NOMO-1 treated with dmso at 0.1 percent for 144 hours (cell line): ENCODE data around the gene TMEM54.
"Not testable (repeated sequence)": the region's sequence is repeated elsewhere in the genome, so short reads cannot be mapped to it uniquely, and the experiment has no call there.

Experiments
- DNase-seq: peaks from one replicate; lab custom pipeline; 2025; ENCODE audit not compliant: unreplicated experiment; lab: John Stamatoyannopoulos, UW

Gene TMEM54

DNA sequence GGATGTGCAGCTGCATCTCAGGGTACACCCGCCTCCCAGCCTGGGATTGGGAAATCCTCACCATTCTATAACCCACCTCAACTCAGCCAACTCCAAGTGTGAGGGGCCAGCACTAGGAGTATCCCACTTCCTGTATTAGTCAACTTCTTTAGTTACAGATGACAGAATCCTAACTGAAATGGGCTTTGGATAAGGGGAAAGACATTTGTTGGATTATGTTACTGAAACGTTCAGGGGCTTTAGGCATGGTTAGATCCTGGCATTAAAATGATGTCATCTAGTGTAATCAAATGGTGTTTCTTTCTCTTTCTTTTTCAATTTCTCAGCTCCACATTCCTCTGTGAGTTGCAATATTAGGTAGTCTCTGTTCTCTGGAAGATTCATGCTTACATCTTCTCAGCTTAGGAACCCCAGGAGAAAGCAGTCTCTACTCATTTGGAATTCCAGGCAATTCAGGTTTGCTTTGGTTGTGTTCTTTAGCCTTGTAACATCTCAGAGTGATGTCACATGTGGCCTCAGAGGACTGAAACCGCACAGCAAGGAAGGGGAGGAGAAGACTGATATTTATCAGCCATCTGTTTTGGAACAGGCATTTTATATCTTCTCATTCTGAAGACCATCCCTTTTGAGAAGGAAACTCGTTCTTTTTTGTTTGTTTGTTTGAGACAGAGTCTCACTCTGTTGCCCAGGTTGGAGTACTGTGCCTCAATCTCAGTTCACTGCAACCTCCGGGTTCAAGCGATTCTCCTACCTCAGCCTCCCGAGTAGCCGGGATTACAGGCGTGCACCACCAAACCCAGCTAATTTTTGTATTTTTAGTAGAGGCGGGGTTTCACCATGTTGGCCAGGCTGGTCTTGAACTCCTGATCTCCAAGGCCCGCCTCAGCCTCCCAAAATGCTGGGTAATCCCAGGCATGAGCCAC is 18.9 kb upstream of the TMEM54 start:
- no peak for DNase-seq

DNA sequence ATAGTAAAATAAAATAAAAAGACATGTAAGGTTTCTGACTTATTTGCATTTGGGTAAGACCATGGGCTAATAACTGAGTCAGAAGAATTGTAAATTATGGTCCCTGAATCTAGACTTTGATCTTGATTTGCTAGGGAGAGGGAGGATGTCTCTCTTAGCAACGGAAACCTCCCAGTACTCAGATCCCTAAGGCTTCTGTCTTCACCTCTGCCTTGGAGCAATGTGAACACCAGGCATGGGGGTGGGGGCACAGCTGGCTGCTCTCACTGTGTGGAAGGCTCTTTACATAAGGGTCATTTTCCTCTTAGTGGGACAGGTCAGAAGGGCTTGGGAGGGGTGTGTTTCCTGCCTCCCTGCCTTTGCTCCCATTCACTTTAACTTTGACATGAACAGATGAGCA is 17.0 kb upstream of the TMEM54 start:
- DNase-seq: no peak

DNA sequence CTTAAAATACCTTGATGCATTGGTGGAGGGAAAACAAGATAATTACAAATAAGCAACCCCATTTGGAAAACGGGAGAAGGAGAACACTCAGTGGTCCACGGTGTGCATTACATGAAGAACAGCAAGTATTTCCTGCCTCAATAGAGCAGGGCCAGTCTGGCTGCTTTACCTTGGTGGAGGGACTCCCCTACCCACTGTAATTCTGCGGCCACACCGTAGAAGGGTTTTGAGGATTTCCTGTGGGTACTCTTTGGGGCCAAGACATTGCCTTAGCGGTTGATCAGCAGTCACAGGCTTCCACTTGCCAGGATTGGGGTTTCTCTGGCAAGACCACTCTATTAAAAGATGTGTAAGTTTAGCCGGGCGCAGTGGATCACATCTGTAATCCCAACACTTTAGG is 16.3 kb upstream of the TMEM54 start:
- DNase-seq: no peak

DNA sequence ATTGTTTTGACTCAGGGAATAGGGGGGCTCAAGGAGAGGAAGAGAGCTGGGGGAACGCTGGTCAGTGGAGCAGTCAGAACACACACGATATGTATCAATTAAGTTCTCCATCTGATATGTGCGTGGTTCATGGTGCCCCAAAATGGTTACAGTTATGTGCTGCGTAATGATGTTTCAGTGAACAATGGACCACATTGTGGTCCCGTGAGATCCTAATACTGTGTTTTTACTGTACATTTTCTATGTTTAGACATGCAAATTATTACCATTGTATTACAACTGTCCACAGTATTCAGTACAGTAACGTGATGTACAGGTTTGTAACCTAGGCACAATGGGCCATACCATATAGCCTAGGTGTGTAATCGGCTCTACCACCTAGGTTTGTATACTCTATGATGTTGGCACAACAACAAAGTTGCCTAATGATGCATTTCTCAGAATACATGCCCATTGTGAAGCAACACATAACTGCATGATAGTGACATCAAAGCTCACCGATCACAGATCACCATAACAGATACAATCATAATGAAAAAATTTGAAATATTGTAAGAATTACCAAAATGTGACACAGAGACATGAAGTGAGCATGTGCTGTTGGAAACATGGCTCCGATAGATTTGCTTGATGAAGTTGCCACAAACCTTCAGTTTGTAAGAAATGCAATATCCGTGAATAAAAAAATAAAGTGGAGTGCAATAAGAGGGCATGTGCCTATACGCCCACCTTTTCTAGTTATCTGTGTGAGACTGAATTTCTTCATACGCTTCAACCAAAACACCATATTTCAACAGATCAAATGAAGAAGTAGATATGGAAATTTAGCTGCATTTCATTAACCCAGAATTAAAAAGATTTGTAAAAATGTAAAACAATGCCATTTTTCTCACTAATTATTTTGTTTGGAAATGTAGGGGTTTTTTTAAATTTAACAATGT is 14.8 kb upstream of the TMEM54 start:
- DNase-seq: no peak

DNA sequence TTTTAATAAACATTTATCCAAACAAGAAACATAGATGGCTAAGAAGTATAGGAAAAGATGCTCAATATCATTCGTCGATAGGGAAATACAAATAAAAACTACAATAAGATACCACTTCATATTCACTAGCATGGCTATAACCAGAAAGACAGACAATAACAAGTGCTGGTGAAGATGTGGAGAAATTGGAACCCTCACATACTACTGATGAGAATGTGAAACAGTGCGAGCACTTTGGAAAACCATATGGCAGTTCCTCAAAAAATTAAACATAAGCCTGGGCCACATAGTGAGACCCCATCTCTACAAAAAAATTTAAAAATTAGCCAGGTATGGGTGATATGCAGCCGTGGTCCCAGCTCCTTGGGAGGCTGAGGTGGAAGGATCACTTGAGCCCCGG is 9.1 kb upstream of the TMEM54 start:
- DNase-seq: no peak

DNA sequence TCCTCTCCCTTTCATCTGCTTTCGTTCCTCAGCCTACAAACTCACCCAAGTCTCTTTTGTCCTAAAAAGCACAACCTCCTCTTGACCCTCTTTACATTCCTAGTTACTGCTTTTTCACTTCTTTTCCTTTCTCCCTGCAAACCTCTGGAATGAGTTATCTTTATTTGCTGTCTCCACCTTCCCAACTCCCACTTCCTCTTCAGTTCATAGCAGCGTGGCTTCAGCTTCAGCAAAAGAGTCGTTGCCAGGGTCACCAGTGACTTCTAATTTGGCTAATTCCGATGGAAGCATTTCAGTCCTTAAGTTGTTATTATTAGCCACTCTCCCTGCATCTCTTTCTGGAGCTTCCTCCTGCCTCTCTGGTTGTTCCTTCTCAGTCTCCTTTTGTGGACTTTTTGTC is 6.2 kb upstream of the TMEM54 start:
- no peak for DNase-seq

DNA sequence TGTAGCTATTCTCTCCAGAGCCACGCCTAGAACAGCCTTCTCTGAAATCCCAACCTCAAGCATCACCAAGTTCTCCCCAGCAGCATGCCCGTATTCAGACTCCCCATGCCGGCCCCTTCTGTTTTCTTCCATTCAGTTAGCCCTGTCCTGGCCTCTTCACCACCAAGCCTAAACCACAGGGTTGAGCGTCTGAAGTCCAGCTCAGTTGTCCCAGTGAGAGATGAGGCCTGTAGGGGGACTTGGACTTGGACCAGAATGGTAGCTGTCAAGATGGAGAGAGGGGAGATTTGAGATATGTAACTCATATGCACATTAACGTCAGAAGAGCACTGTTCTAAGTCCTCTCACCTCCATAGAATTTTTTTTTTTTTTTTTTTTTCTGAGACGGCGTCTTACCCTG is 5.5 kb upstream of the TMEM54 start:
- no peak for DNase-seq

DNA sequence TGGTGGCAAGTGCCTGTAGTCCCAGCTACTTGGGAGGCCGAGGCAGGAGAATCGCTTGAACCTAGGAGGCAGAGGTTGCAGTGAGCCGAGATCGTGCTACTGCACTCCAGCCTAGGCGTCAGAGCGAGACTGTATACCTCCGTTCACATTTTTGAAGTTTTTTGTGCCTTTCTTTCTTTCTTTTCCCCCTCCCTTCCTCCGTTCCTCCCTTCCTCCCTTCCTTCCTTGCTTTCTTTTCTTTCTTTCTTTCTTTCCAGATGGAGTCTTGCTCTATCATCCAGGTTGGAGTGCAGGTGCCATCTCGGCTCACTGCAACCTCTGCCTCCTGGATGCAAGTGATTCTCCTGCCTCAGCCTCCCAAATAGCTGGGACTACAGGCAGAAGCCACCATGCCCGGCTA is 4.4 kb upstream of the TMEM54 start:
- not testable (repeated sequence) for DNase-seq

DNA sequence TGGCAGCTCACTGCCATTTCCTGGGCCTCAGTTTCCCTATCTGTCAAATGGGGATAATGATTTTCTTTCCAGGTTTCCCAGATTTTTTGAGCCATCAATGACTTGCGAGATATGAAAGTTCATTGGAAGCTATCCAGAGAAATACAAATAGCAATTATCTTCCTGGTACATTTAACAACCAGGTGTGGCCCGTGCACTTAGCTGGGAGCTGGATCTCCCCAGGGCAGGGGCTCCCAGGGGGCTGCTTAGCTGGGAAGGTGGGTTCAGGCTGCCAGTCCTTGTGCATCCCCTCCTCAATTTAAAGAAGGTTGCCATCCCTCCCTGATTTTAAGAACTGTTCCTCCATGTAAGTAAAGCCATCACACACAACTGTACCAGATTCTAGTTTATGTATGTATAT is 3.6 kb upstream of the TMEM54 start:
- DNase-seq: no peak

DNA sequence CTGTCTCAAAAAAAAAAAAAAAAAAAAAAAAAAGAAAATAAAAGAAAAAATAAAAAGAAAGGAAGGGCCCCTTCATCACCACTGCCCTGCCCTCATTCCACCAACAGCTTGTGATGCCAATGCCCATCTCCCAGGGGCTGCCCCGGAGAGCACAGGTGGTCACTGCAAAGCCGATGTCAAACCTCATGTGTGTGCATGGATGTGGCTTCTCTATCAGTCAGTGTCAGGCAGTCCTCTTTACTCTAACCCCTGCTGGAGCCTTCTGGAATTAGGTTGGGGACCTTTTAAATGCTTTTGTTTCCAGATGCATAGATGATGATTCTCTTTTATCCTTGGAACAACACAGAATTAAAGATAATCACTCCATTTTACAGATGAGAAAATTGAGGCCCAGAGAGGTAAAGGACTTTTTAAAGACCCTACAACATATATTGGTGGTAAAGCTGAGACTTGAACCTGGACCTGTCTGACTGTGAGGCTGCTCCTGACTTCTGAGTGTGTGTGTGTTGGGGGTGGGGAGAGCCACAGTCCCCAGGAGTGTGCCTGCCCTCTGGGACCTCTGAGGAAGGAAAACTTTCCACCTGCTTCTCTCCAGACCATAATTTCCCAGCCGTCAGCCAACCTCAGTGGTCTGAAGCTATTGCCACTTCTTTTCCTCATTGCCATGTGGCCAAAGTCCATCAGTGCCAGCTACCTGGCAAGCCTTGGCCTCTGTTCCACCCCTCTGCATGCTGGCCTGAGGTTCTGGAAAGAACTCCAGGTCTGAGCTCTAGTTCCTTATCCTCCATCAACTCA is 3.0 kb upstream of the TMEM54 start:
- no peak for DNase-seq

DNA sequence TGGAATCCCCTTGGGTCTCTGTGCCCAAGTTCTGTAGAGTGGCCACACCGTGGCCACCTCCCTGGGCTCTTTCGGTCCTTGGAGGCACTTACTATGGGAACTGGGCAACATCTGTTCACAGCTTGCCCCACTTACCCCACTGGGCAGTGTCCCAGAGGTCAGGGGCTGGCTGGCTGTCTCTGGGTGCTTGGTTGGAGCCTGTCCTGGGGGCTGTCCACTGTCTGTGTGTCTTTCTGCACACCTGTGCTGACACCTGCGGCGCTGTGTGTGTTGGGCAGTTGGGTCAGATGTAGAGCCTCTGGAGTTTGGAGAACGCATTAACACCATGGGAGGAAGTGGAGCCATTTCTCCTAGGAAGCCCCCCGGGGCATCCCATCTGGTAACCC is 1.3 kb upstream of the TMEM54 start:
- no peak for DNase-seq

DNA sequence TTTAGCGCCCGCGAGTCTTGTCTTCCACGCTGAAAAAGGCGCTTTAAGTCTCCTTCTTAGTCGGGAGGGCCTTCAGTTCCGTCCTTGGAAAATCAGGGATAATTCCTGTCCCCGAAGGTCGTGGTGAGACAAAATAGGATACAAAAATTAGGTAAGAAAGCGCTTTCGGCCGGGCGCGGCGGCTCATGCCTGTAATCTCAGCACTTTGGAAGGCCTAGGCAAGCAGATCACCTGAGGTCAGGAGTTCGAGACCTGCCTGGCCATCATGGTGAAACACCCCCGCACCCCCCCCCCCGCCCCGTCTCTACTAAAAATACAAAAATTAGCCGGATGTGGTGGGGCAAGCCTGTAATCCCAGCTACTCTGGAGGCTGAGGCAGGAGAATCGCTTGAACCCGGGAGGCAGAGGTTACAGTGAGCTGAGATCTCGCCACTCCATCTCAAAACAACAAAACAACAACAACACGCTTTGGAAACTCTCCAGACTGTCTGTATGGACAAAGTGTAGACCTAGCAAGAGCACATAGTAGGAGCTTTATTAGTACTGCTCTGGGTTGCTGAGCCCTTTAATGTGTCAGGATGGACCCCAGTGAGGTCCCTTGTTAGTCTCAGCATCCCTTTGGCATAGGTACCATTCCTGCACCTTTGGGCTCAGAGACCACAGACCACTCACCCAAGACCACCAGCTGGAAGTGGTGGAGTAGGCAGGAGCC is 790 bp upstream of the TMEM54 start:
- DNase-seq: no peak

DNA sequence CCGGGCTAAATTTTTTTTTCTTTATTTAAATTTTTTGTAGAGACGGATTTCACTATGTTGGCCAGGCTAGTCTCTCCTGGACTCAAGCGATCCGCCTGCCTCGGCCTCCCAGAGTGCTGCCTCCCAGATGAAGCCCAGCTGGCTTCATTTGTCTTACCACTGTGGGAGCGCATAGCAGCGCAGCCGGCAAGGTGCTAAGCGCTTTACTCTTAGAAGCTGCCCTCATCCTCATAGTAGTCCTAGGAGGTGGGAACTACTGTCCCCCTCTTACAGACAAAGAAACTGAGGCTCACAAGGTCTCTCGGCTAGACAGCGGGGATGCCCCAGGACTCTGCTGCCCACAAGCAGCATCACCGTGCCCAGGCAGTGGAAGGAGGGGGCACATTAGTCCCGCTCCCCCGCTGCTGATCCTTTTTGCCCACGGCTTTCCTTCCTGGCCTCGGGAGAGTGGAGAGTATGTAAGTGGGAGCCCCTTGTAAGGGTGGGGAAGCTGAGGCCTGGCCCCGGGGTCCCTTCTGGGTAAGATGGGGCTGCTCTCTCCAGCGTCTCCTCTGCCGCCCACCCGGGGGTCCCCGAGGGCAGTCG is 726 bp downstream of the TMEM54 start:
- DNase-seq: no peak

DNA sequence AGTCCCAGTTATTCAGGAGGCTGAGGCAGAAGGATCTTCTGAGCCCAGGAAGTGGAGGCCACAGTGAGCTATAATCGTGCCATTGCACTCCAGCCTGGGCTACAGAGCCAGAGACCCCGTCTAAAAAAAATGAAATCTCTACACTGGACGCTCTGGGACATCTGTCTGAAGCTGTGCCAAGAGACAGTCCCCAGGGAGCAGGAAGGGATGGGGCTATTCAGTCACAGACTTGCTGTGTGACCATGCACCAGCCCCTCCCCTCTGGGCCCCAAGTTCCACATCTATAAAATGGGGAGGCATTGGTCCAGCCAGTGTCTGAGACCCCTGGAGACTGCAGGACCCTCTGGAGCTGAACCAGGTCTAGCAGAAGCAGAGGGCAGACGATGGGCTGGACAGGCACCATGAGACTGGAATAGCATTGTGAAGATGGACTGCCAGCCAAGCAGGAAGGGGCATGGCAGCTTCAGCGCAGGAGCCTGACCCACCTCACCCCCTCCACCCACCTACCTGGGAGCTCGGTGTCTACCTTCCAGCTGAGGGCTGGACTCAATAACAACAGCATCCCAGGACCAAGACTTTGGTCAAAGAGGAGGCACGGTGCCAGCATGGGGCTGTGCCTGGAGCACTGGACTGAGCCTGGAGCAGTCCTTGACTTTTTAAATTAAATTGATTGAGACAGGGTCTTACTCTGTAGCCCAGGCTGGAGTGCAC is 1.4 kb downstream of the TMEM54 start:
- no peak for DNase-seq

DNA sequence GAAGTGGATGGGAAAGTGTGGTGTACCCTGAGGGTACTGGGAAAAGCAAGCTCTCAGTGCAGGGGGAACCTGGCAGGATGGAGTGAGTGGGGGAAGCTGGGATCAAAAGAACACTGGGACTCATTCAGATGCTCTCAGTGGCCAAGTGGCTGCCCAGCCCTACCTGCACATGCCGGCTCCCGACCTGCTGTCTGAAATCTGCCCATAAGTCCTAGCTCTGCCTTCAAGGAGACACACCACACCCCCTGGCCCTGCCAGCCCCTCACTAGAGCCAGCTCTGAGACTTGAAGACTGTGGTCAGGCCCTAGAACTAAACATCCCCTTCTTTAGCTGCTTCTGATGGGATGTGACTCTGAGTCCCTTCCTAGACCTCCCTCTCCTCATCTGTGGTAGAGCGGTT is 2.2 kb downstream of the TMEM54 start:
- DNase-seq: no peak

DNA sequence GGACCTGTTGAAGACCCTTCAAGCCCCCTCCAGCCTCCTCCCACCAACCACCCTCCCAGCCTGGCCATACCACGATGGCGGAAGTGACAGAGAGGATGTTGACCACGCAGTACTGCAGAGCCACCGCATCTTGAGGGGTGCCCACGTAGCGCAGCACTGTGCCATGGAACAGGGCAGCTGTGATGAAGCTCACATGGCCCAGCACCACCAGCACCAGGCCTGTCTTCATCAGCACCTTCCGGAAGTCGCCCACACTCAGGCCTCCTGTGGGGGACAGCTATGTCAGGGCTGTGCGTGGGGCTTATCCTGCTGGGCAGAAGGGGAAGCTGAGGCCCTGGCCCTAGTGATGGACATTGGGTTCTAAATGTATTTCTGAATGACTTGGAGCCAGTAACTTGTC is 3.1 kb downstream of the TMEM54 start:
- DNase-seq: no peak

DNA sequence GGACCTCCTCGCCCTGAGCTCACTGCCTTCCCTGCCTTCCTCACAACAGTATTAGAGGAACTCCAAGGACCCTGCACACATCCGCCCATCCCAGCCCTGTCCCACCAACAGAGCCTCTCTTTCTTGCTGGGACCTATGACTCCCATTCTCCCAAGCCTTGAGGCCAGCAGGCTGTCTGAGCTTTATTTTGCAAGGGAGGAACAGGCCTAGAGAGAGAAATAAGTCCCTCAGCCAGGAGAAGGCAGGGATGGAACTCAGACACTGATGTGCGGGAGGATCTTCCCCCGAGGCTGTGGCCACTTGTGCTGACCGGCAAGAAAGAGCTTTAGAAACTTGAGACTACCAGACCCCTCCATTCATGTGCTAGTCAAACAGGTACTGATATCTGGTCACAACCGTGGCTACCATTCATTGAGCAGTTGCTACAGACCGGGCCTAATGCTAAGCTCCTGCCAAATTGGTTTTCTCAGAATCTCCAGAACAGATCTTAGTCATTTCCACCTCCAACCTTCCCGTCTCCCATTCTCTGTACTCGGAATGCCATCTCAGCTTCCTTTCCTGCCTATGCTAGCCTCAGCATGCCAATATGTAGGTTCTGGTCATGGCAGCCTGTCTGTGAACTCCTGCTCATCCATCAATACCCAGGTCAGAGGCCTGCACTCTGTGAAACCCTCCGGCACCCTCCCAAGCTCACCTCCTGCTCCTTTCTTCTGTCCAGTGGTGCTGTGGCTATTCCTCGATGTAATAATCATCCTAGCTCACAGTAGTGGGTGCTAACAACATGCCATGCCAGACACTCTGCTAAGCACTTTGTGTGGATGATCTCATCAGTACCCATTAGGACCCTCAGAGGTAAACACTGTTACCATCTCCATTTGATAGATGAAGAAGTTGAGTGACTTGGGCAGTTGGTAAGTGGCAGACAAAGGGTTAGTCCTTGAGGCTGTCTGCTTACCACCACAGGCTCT is 3.8 kb downstream of the TMEM54 start:
- DNase-seq: no peak

DNA sequence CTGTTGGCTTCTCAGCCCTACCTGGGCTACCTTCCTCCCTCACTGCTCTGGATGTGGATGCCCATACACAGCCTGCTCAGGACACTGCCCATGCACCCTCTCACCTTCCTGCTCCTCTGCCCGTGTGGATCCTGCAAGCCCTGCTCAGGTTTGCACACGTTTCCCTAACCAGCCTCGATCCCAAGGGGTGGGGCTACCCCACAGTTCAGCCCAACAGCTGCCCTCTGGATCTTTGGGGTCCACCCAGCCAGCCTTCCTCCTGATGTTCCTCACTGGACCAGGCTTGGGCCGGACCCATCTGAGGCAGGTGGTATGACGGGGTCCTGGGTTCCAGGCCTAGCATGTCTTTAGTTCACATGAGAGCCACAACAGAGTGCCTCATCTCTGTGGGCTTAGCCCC is 4.7 kb downstream of the TMEM54 start:
- DNase-seq: no peak
